ENCODE measurements around the gene MACF1. TPM values are rescaled to one million over a fixed set of nuclear protein-coding genes. Genes with fewer than 3 reads are reported as not detected.

The MACF1 gene
- total RNA-seq, 6 donors from 2014 or later, result 359 to 1,160 (median 531) TPM

GRCh38 chr1:39287541-39287940 is 83.0 kb downstream of the MACF1 start:
- peaks cover 24 to 96% (median 75%) of the 10 kb centered on the region in 4 donors for H3K36me3 ChIP-seq

DNA sequence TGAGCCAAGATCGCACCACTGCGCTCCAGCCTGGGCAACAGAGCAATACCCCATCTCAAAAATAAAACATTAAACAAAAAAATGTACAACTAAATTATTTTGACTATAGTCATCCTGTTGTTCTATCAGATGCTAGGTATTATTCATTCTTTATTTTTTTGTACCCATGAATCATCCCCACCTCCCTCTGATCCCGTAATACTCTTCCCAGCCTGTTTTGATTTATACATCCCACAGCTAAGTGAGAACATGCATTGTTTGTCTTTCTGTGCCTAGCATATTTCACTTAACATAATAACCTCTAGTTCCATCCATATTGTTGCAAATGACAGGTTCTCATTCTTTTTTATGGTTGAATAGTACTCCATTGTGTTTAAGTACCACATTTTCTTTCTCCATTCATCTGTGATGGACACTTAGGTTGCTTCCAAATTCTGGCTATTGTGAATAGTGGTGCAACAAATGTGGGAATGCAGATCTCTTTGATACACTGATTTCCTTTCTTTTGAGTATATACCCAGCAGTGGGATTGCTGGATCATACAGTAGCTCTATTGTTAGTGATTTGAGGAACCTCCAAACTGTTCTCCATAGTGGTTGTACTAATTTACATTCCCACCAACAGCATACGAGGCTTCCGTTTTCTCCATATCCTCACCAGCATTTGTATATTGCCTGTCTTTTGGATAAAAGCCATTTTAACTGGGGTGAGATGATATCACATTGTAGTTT is 84.4 kb downstream of the MACF1 start:
- peaks cover 0 to 6% (median 1%) of the 10 kb centered on the region in 4 donors for H3K4me1 ChIP-seq
- DNase-seq, result no peak
- TF ChIP-seq CTCF (IDR thresholded peaks at IDR 0.05) (no peak), POLR2AphosphoS5 (IDR thresholded peaks at IDR 0.05) (no peak), POLR2A (IDR thresholded peaks at IDR 0.05) (no peak), EP300 (IDR thresholded peaks at IDR 0.05) (no peak)
- WGBS, 2 donors, result 95 to 96% methylated on average over 5 of the region's 5 CpGs
- H3K27ac ChIP-seq, result no peak overlapping the region
- no peak for ATAC-seq (ENCODE audit: low FRiP score in 2 of 2)
- no peaks in the 10 kb centered on the region for H3K27me3 ChIP-seq
- no peaks in the 10 kb centered on the region for H3K9me3 ChIP-seq
- H3K4me3 ChIP-seq, result no peak overlapping the region
- peaks cover 36 to 96% (median 77%) of the 10 kb centered on the region in 4 donors for H3K36me3 ChIP-seq

More at GRCh38 chr1:39287541-39287940, 83.0 kb downstream of the MACF1 start:
- Histone ChIP-seq H3K4me1 (peaks cover 0 to 6% (median 3%) of the 10 kb centered on the region in 4 donors), H3K27me3 (no peaks in the 10 kb centered on the region), H3K4me3 (no peak overlapping the region), H3K27ac (no peak overlapping the region), H3K9me3 (no peaks in the 10 kb centered on the region)
- no peak for ATAC-seq (ENCODE audit: low FRiP score in 2 of 2)
- no peak for DNase-seq
- TF ChIP-seq CTCF (IDR thresholded peaks at IDR 0.05), result no peak
- no peak for TF ChIP-seq POLR2A (IDR thresholded peaks at IDR 0.05)
- no peak for TF ChIP-seq EP300 (IDR thresholded peaks at IDR 0.05)
- no peak for TF ChIP-seq POLR2AphosphoS5 (IDR thresholded peaks at IDR 0.05)
- WGBS, 2 donors, result 100% methylated on average over 1 of the region's 1 CpG

GRCh38 chr1:39292401-39292800 is 87.9 kb downstream of the MACF1 start:
- H3K36me3 ChIP-seq, result peaks cover 36 to 96% (median 77%) of the 10 kb centered on the region in 4 donors
- H3K9me3 ChIP-seq, result no peaks in the 10 kb centered on the region
- peak overlapping the region in 1 of 4 donors; percentile 24 for H3K27ac ChIP-seq
- peaks cover 0 to 3% (median 0%) of the 10 kb centered on the region in 4 donors for H3K4me1 ChIP-seq
- ATAC-seq (ENCODE audit: low FRiP score in 2 of 2) (no peak), DNase-seq (no peak)
- H3K4me3 ChIP-seq, result no peak overlapping the region
- TF ChIP-seq POLR2A (IDR thresholded peaks at IDR 0.05), result no peak
- no peak for TF ChIP-seq CTCF (IDR thresholded peaks at IDR 0.05)
- TF ChIP-seq POLR2AphosphoS5 (IDR thresholded peaks at IDR 0.05), result no peak
- TF ChIP-seq EP300 (IDR thresholded peaks at IDR 0.05), result no peak
- 86 to 96% methylated on average over 1 of the region's 1 CpG for WGBS, 2 donors
- H3K27me3 ChIP-seq, result no peaks in the 10 kb centered on the region

- 75 to 82% methylated on average over 3 of the region's 3 CpGs for WGBS, 2 donors
- TF ChIP-seq CTCF (IDR thresholded peaks at IDR 0.05), result no peak
- no peak overlapping the region for H3K4me3 ChIP-seq
- H3K9me3 ChIP-seq, result no peaks in the 10 kb centered on the region
- ATAC-seq (ENCODE audit: low FRiP score in 2 of 2) (no peak), DNase-seq (no peak)
- H3K36me3 ChIP-seq, result peaks cover 30 to 96% (median 70%) of the 10 kb centered on the region in 4 donors
- peaks cover 0 to 3% (median 0%) of the 10 kb centered on the region in 4 donors for H3K4me1 ChIP-seq
- H3K27ac ChIP-seq, result peak overlapping the region in 1 of 4 donors; percentile 24
- no peaks in the 10 kb centered on the region for H3K27me3 ChIP-seq
These were observed 89.0 kb downstream of the MACF1 start for GRCh38 chr1:39293375-39294070.
